Cortex of kidney (tissue), 1 donor: ENCODE results near the gene SLC35E1.
"Not testable (repeated sequence)": the region's sequence is repeated elsewhere in the genome, so short reads cannot be mapped to it uniquely, and the experiment has no call there.

Experiments used
- DNase-seq: peaks from one replicate; lab custom pipeline; 2025; lab: John Stamatoyannopoulos, UW

SLC35E1 gene

DNA sequence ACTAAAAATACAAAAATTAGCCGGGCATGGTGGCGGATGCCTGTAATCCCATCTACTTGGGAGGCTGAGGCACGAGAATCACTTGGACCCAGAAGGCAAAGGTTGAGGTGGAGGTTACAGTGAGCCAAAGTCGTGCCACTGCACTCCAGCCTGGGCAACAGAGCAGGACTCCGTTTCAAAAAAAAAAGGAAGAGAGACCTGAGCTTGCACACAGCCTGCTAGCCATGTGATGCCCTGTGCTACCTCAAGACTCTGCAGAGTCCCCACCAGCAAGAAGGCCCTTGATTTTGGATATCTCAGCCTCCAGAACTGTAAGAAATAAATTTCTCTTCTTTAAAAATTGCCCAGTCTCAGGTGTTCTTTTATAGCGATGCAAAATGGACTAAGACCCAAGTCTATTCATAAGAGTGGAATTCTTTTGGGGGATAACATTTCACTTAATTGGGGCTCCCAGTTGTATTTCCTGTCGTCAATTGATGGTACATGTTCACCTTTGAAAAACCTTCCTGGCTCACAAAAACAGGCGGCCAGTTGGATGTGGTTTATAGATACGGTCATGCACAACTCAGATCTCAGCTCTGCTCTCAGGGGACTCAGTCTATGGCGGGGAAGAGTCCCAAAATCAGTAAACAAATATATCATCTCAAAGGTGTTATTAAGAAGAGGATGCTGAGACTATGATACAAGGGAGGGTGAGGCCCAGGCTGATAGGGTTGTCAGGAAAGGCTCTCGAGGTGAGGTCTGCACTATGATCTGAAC lies 27.6 kb downstream of the SLC35E1 start:
- no peak for DNase-seq

DNA sequence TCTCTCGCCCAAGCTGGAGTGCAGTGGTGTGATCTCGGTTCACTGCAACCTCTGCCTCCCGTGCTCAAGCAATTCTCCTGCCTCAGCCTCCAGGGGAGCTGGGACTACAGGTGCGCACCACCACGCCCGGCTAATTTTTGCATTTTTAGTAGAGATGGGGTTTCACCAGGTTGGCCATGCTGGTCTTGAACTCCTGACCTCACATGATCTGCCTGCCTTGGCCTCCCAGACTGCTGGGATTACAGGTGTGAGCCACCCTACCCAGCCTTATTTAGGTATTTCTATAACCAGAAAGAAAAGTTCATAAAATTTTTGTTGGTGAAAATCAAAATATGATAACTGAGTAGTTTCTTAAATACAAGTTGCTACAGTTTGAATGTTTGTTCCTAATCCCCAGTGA lies 28.5 kb downstream of the SLC35E1 start:
- not testable (repeated sequence) for DNase-seq

DNA sequence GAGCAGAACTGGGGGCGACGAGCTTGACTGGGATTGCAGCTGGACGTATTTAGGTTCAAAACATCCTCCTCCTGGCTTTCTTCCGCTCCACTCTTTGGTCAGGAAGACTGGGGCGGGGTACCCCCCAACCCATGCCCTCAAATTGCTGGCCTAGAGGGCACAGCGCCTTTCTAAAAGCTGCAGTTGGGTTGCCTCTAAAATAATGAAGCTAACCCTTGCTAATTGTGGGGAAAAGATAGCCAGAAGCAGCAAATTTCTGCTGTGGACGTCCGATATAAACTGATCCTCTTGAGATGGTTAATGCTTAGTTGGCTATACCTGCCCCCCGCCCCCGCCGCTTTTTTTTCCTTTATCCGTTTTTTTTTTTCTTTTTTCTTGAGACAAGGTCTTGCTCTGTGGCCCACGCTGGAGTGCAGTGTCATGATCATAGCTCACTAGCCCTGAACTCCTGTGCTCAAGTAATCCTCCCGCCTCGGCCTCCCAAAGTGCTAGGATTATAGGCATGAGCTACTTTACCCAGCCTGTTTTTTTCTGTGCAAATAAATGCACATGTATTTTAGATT lies 29.2 kb downstream of the SLC35E1 start:
- DNase-seq, result no peak

DNA sequence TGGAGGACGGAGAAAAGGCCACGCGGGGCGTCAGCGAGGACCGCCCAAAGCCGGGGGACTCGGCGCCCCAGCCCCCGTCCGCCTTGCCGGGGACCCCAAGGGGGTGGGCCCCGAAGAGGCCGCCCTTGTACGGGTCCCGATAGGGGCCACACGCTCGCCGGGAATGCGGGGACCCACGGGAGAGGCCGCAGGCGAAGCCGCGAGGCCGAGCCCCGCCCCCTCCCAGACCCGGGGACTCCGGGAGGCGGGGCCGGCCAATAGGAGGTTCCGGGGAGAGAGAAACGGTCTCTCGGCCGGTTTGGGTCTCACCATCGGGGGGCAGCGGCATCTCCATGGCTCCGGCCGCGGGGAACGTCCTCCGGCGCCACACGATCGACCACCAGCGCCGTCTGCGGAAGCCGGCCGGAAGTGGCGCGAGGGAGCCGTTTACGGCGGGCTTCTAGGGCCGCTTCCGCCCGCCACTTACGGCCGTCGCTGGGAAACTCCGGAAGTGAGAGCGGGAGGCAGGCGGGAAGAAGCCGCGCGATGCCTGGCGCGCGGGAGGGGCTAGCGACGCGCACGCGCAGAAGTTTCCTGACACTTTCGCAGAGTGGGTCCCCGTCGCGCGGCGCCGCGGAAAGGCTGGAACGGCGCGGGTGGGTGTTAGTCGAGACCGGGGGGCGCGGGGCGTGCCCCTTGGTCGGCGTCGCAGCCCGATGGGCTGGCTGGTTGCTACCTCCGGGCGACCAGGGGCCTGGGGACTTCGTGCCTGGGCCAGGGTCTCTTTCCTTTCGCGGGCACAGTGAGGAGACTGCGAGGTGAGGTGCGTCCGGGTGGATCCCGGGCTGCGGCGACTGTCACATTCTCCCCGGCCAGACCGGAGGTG lies 29.9 kb downstream of the SLC35E1 start, which contains the start of gene CHERP:
Gene CHERP, minus strand, starts transcription at position 393 of the 865 bp plus-strand sequence. Its CDS starts 59 bp downstream, at position 334.
- no peak for DNase-seq

DNA sequence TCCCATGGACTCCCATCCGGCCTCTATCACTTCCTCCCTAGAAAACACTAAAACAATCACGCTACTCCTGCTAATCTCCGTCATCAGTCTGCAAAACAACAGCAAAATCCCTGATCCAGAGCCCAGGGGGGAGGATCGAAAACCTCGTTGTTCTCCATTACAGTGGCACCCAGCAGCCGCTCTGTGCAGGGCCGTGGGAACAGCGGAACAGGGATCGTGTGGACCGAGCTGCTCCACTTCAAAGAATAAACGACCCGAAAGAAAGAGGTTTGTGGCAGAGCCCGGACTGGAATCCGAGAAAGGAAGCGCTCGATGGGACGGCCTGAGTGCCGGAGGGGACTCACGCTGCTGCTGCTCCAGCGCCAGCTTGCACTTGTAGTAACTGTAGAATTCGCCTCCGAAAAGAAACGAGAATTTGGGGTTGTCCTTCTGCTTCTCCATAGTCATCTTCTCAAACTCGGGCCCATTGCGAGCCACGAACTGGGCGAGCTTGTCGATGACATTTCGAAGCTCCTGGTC lies 30.6 kb downstream of the SLC35E1 start:
- DNase-seq, result no peak

DNA sequence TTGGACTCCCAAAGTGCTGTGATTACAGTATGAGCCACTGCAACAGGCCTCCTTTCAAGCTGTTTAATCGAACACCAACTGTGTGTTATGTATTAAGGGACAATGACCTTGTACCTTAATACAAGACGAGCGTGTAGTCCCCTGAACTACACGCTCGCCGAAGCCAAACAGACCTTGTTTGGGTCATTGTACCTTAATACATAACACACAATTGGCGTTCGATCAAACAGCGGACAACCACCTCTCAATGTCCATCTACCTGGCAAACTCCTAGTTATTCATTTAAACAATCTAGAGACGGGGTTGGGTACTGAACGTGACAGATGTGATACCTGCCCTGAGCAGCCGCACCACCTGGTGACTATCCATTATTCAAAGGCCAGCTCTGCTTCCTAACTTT lies 31.3 kb downstream of the SLC35E1 start:
- no peak for DNase-seq

DNA sequence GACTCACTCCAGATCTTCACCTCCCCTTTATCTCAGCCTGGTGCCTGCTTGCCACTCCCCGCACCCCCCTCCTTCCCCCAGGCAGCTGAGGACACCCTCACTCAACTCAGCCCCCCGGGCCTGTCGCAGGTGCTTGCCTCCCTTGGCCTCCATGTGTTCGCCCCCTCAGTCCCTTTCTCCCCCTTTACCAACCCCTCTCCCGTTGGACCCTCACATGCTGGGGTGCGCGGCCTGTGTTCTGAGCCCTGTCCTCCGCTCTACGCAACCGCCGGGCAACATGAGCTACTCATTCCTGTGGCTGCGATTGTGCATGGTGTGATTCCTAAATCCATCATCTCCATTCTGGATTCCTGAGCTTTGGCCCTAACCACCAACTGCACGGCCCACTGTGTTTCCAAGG lies 35.1 kb downstream of the SLC35E1 start:
- DNase-seq, result no peak

DNA sequence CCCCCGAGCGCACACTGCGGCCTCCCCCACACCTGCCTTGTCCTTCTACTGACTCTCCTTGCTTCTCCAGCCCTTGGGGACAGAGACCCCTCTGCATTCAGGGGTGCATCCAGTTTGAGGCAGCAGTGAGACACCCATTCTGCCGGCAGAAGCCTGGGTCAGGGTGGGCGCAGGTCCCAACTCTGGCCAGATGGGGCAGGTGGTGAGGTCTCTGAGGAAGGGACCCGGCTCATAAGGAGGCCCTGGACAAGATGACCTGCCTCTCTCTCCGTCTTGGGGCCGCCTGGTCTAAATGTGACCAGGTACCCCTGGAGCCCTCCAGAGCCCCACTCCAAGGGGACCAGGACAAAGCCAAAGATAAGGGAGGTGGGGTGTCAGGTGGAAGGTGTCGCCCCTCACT lies 36.1 kb downstream of the SLC35E1 start:
- no peak for DNase-seq

DNA sequence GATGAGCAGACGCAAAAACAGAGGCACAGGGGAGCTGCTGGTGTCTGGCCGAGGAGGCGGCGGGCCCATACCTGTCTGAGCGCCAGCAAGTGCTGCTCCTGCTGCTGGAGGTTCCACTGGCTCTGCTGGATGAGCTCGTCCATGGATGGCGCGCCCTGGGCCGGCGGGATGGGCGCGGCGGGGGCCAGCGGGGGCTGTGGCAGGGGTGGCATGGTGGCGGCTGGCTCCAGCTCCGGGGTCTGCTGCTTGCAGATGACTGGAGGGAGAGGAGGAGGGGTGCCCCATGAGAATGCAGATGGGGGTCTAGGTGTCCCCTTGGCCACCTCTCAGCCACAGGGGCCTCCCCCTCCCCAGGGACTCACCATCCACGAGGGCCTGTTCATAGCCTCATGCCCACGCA lies 36.8 kb downstream of the SLC35E1 start:
- DNase-seq, result no peak

DNA sequence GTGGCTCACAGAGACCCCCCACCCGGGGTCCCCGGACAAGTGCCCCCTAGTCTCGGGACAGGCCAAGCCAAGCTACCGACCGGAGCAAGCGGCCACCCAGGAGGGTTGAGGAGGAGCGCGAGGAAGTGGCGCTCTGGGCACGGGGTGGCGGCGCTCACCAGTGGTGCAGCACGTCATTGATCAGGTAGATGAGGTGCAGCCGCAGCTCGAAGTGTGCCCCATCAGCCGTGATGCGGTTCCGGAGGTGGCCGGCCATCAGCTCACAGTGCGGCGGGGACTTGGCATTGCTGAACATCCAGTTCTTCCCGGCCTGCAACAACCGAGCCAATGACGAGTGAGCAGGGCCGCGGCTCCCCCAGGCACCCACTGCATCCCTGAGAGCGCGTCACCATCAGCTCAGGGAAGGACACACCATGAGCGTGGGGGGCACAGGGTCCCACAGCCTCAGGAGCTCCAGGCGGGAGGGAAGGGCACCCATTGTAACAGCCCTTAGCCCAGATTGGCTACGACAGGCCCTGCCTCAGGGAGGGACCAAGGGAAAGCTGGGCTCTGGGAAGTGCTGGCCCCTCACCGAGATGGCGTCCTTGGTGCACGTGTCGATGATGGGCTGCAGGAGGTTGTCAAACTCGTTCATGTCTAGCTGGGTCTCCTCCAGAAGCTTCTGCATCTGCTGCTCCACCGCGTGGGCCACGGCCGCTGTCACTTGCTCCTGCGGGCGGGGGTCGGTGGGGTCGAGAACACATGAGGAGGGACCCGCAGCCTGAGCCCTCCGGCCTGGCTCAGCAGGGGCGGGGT lies 39.6 kb downstream of the SLC35E1 start:
- no peak for DNase-seq

DNA sequence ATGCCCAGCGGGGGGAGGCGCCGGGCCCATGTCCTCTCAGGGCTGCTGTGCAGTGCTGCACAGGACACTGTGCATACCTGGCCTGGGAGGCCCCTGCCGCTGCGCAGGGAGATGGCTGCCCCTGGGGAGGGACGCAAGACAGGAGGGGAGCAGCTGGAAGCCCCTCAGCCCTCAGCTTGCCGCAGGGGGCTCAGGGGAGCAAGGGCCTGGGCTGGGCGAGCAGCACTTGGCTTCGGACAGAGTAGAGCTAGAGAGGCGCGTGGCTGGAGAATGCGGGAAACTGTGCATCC lies 40.9 kb downstream of the SLC35E1 start:
- no peak for DNase-seq

DNA sequence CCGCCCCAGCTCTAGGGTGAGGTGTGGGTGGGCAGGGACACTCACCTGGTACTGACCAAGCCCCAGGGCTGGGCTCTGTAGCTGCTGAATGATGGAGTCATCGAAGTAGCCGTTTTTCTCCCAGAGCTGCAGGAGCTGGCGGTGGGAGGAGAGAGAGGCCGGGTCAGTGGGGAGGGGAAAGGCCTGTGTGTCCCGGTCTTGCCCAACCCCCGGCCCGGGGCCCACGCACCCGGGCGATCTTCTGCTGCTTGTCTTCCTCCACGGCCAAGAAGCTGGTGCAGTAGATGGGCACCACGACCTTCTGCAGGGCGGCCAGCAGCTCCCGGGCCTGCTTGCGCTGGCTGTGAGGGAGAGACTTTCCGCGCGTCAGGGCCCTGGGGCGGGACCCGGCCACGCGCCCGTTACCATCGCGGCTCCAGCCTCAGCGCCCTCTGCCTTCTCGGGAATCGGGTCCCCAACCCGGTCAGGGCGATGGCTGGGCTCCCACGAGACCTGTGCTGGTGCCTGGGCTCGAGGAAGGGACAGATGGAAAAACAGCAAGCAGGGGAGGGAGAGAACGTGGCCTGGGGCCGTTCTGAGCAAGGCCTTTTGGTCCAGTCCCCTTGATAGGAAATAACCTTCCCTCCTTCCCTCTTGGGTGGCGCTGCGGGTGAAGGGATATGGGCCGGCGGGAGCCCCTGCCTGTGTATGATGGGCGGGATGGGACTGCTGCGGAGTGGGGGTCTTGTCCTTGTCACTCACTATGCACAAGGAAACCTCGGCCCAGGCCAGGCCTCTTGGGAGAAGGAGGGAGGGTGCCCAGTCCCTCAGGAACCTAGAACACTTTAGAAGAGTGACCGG lies 41.5 kb downstream of the SLC35E1 start:
- no peak for DNase-seq

DNA sequence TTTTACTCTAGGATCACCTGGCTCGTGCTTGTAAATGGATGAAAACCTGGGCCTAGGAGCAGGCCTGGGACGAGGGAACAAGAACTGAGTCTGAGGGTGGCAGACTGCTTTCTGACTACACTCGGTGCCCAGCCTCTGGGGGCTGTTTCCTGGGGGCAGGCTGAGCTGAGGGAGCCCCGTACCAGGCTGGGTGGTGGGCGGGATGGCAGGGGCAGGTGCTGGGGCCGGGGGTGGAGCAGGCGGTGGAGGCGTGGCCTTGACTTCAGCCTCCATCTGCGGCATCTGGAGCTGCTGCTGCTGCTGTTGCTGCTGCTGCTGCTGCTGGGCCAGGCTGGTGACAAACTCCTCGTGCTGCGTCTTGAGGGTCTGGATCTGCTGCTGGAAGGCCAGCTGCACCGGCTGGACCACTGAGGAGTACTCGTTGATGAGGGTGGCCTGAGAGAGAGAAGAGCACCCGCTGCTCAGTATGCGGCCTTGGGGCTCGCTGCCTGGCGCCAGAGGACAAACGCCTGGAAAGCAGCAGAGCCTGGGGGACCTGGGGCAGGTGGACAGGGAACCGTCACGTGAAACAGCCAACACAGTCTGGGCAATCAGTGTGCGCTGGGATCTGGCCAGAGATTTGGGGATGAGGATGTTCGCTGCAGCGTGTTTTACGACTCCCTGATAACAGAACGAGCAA lies 42.6 kb downstream of the SLC35E1 start:
- DNase-seq, result no peak

DNA sequence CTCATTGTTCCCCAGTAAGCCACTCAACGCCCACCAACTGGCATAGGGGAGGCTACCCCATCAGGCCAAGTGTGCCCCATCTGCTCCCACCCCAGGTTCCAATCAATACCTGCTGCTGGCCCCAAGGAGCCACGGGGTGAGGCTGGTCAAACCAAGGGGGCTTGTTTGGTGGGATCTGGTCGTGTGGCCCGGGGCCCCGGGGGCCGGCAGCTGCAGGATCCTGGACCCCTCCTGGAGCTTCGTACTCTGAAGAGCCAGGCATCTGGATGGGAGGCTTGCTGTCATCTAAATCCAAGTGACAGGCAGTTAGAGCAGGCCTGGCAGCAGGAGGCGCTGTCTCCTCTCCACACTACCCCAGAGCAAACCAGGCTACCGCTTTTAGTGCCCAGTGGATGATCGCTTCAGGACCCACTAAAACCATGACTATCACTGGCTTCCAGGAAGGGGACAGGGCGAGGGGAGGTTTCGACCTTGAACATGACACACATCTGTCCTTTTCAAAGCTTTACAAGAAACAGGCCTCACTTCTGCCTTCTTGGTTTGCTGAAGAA lies 44.2 kb downstream of the SLC35E1 start:
- no peak for DNase-seq

DNA sequence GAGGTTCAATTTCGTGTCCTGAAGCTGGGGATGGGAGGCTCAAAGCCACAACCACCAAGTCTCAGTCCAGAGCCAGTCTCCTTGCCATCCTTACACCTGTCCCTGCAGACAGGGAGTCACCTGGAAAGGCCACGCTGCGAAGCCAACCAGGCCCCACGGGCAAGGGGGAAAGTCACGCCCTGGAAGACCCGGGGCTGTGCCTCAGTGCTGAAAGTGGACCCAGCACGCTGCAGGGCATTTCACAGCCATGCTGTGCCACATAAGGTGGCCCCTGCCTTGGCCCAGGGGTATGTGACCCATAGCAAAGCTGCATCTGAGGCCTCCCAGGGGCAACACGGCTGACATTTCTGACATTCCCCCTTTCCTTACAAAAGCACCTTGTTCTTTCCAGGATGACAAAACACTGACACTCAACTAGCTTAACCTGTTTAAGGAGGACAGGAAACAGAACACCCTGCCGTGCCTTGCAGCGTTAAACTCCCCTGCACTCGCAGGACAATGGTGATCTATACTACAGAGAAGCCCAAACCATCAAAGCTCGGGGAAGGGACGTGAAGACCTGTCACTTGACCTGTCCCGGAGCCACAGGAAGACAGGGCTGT lies 44.8 kb downstream of the SLC35E1 start:
- no peak for DNase-seq

DNA sequence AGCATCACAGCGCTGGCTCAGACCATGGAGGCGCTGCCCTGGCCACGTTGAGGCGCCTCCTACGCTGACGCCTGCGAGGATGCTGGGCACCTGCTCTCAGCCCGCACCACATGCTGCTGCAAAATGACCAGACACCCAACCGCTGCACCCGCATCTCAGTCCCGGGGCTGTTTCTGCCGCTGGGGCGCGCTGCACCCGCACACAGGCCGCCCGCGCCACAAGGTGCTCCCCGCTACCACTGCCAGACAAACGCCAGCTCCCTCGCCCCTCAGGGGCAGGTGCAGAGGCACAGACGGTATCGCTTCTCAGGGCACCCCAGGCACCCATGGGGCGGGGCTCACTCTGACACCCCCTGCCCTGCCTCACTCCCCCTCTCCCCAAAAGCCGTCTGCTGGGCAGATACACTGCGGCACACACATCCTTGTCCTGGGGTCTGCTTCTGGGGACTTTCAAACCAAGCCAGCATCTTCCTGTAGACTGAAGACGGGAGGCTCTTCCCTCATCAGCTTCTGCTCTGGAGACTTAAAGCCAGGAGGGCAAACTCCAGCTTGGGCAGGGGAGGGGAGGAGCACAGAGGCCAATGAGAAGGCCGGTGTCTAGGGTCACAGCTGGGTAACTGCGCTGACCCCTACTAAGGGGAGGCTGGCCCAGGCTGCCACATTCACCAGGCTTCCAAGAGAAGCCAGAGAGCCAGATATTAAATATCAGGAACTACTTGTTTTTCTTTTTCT lies 46.3 kb downstream of the SLC35E1 start:
- no peak for DNase-seq

DNA sequence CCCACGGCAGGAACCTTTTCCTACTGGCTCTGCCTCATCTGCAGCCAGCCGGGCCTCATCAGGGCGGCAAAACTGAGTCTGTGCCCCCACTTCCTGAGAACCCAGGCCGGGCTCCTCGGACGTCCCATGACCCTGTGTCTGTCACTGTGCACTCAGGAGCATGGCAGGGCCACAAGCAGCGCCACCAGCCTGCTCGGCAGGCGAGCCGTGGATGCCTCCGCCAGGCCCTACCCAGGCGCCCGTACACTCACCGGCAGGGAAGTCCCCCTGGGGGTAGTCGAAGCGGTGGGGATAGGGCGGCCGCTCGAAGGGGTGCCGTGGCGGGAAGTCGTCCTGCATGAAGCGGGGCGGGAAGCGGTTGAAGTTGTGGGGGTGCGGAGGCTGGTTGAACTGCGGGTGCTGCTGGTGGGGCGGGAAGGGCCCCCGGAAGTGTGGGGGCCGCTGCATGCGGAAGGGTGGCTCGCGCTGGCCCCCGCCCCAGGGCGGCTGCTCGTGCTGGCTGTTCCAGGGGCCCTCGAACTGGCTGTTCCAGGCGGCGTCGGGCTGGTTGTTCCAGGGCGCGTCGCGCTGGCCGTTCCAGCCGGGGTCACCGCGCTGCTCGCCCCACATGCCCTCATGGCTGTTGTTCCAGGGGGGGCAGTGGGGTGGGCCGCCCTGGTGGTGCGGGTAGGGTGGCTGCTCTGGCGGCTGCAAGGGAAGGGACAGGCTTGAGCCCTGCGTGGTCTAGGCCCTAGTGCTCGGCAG lies 47.1 kb downstream of the SLC35E1 start:
- DNase-seq, result no peak
